Prostate gland (tissue), 2 donors: ENCODE measurements around the gene LCP2.

Experiments used
- CTCF ChIP-seq, 4 experiments: fragments of 200-600 bp in 2 of 4; fragments of 450-650 bp in 2 of 4; sonication (generic) in 2 of 4; IDR thresholded peaks; 1 replicate in 3 of 4; 2 replicates in 1 of 4; pipeline ENCODE4 v1.5.1; 2016 to 2019; ENCODE audit warnings: antibody characterized with exemption in 4 of 4, mild to moderate bottlenecking in 2 of 4, moderate library complexity in 2 of 4
- POLR2A ChIP-seq: fragments of 450-650 bp; IDR thresholded peaks from one replicate; pipeline ENCODE4 v1.6.1; 2016; ENCODE audit warnings: antibody characterized with exemption, mild to moderate bottlenecking

- TF ChIP-seq CTCF (IDR thresholded peaks at IDR 0.05) (no peak), POLR2A (no peak)
These were observed 34.5 kb upstream of the LCP2 start for GRCh38 chr5:170332058-170332457.
